ENCODE data around the gene HSPA8. TPM values are rescaled to one million over a fixed set of nuclear protein-coding genes. Genes with fewer than 3 reads are reported as not detected.
A peak's percentile ranks its signal among the peaks of the same experiment; 100 is the strongest.
"Not testable (repeated sequence)": the region's sequence is repeated elsewhere in the genome, so short reads cannot be mapped to it uniquely, and the experiment has no call there.

HSPA8 gene
- 1,000 to 10,000 TPM; 1,728 to 2,522 TPM for total RNA-seq

DNA sequence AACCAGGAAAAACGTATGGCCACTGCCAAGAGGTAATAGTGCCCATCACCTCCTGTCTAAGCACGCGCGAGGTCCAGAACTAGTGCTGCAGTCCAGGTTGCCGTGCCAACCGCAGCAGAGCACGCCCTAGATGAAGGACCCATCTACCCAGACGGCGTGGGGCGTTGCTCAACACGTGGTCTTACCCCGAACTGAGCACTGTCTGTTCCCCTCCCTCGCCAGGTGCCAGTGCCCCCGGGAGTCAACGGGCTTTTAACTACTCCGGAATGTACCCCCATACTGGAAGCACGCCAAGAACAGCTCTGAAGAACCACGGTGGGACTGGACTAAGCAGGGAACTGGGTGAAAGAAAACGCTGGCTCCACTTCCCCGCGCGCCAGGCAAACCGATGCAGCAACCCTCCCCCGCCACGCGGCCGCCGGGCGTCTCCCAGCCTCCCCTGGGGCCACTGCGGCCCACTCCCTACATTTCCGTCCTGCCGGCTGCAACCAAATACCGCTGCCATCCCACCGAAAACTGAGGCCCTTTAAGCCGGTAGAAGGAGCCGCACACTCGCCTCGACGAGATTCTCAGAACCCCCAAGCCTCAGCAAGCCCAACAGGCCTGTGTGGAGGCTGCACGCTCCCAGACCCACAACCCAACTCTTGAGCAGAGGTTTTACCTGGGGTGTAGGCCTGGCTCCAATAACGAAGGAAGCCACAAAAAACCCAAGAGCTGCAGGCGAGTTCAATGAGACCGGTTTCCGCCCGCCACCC, at the start of gene HSPA8:
HSPA8 (minus strand) TSS at position 734 of the 755 bp plus-strand sequence. CDS start 812 bp downstream, outside the sequence.
- CTCF ChIA-PET, result interaction anchor here (0.6 to 1.7 kb wide), 7 partner anchors 8 to 405 kb away, joined by 3 to 6 read pairs (median 3); no protein-coding TSS in a partner anchor
- Mint-ChIP-seq H3K27me3 (no peaks in the 10 kb centered on the region), H3K4me3 (peak within 1 kb of the TSS; percentile 99), H3K27ac (peak within 1 kb of the TSS; percentile 100), H3K36me3 (peaks cover 58% of the 10 kb centered on the region), H3K9me3 (ENCODE audit: low read depth) (no peaks in the 10 kb centered on the region), H3K4me1 (peaks cover 53% of the 10 kb centered on the region)
- ATAC-seq, result peak; percentile 9
- DNase-seq, result peak; percentile 83

- ATAC-seq, result peak; percentile 63
Measured at GRCh38 chr11:123111465-123111864, 49.5 kb upstream of the HSPA8 start.

GRCh38 chr11:123110397-123110796, 48.5 kb upstream of the HSPA8 start:
- DNase-seq (no peak), ATAC-seq (no peak)
- H3K4me1 Mint-ChIP-seq, result no peaks in the 10 kb centered on the region
- no peaks in the 10 kb centered on the region for H3K36me3 Mint-ChIP-seq
- H3K27ac Mint-ChIP-seq, result no peak overlapping the region
- H3K27me3 Mint-ChIP-seq, result peaks cover 11% of the 10 kb centered on the region
- H3K4me3 Mint-ChIP-seq, result no peak overlapping the region
- CTCF ChIA-PET, result interaction anchor here (0.6 to 9.7 kb wide), 20 partner anchors 9 to 191 kb away, joined by 3 to 161 read pairs (median 4); no protein-coding TSS in a partner anchor
- H3K9me3 Mint-ChIP-seq (ENCODE audit: low read depth), result no peaks in the 10 kb centered on the region

More at GRCh38 chr11:123111465-123111864, 49.5 kb upstream of the HSPA8 start:
- Mint-ChIP-seq H3K27ac (no peak overlapping the region), H3K9me3 (ENCODE audit: low read depth) (peaks cover 4% of the 10 kb centered on the region), H3K36me3 (peaks cover 3% of the 10 kb centered on the region), H3K4me1 (no peaks in the 10 kb centered on the region), H3K4me3 (no peak overlapping the region), H3K27me3 (peaks cover 11% of the 10 kb centered on the region)
- no peak for DNase-seq
- CTCF ChIA-PET, result interaction anchor here (0.8 to 9.7 kb wide), 20 partner anchors 9 to 367 kb away, joined by 3 to 161 read pairs (median 4); no protein-coding TSS in a partner anchor

DNA sequence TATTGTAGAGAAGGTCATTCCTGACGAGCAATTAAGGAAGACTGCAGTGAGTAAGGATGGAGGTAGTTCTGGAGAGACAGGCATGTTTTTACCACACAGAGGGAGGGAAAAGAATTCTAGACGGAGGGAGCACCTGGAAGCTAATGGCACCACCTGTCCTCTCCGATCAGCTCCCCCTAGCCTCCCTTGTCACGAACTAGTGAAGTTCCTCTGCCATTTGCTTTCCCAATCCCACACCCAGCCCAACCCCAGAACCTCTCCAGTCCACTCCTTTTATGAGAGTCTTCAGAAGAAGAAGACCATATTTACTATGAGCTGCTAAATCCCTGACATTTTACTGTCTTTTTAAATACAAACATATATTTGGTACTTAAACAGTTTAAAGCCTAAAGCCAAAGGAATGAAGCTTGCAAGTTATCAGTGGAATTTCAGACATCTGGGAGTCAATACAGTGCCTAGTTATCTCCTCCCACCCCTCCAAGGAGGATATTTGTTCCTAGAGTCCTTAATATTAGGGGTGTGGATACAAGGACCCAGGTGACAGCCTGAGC, 46.1 kb upstream of the HSPA8 start:
- Mint-ChIP-seq H3K4me3 (no peak overlapping the region), H3K27ac (no peak overlapping the region), H3K36me3 (no peaks in the 10 kb centered on the region), H3K27me3 (peaks cover 8% of the 10 kb centered on the region), H3K9me3 (ENCODE audit: low read depth) (no peaks in the 10 kb centered on the region), H3K4me1 (peaks cover 4% of the 10 kb centered on the region)
- CTCF ChIA-PET, result interaction anchor here (0.5 to 9.7 kb wide), 6 partner anchors 10 to 1536 kb away, joined by 3 to 161 read pairs (median 11); no protein-coding TSS in a partner anchor
- ATAC-seq (no peak), DNase-seq (no peak)

GRCh38 chr11:123104697-123105096, 42.8 kb upstream of the HSPA8 start:
- Mint-ChIP-seq H3K4me3 (no peak overlapping the region), H3K36me3 (no peaks in the 10 kb centered on the region), H3K27ac (no peak overlapping the region), H3K9me3 (ENCODE audit: low read depth) (no peaks in the 10 kb centered on the region), H3K4me1 (peaks cover 4% of the 10 kb centered on the region), H3K27me3 (peaks cover 8% of the 10 kb centered on the region)
- CTCF ChIA-PET, result interaction anchor here (0.8 to 5.0 kb wide), 3 partner anchors 141 to 157 kb away, joined by 3 to 64 read pairs (median 11); no protein-coding TSS in a partner anchor
- no peak for DNase-seq
- ATAC-seq, result no peak

- CTCF ChIA-PET, result interaction anchor here (0.7 to 5.0 kb wide), 22 partner anchors 9 to 454 kb away, joined by 3 to 64 read pairs (median 4); partner anchors contain the start of gene HSPA8
- Mint-ChIP-seq H3K4me3 (no peak overlapping the region), H3K27me3 (peaks cover 4% of the 10 kb centered on the region), H3K36me3 (no peaks in the 10 kb centered on the region), H3K9me3 (ENCODE audit: low read depth) (no peaks in the 10 kb centered on the region), H3K27ac (no peak overlapping the region), H3K4me1 (peaks cover 4% of the 10 kb centered on the region)
- ATAC-seq (peak; percentile 82), DNase-seq (peak; percentile 46)
Measured at GRCh38 chr11:123103326-123103980, 41.5 kb upstream of the HSPA8 start.

DNA sequence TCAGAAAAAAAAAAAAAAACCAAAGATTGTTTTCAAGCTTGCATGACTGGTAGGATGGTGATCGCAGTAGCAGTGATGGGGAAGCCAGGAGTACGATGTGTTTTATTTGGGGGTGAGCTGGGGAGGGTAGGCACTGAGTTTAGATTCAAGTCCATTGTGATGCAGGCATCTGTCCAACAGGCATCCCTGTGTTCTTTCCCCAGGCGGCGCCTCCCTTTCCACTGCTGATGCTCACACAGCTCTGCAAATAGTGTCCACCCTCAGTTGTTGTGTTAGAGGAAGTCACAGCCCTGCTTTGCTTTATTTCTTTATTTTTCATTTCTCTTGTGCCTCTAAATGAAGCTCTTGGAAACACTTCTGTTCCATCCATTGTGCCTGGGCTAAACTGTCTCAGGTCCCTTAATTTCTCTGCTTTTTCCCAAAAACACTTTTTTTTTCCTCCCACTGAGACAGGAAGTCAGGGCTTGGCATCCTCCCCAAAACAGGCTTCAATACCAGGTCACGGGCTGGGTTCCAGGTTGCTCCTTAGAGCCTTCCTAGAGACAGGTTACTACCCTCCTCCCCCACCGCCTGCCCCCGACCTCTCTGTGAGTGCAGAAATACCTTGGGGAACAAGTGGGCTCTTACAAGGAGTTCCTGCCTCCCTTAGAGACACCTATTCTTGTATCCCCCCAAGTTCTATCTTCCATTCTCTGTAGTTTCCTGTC, 38.6 kb upstream of the HSPA8 start:
- CTCF ChIA-PET, result interaction anchor here (1.0 to 5.0 kb wide), 8 partner anchors 10 to 150 kb away, joined by 3 to 64 read pairs (median 4); no protein-coding TSS in a partner anchor
- H3K27me3 Mint-ChIP-seq, result no peaks in the 10 kb centered on the region
- DNase-seq (no peak), ATAC-seq (no peak)
- no peaks in the 10 kb centered on the region for H3K9me3 Mint-ChIP-seq (ENCODE audit: low read depth)
- no peaks in the 10 kb centered on the region for H3K36me3 Mint-ChIP-seq
- no peak overlapping the region for H3K27ac Mint-ChIP-seq
- no peak overlapping the region for H3K4me3 Mint-ChIP-seq
- peaks cover 4% of the 10 kb centered on the region for H3K4me1 Mint-ChIP-seq

DNA sequence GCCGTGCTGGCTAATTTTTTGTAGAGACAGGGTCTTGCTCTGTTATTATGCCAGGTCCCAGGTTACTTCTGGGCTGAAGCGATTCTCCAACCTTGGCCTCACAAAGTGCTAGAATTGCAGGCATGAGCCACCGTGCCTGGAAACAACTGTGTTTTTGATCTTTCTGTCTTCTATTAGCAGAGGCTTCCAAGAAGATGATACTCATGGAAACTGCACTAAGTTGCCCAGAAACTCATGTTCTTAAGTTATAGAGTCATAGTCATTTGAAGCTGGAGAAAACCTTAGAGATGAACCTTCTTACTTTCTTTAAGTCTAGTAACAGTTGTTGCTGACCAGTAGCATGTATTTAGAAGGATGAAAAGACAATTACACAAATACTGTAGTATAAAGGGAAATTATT, 37.1 kb upstream of the HSPA8 start:
- no peak overlapping the region for H3K27ac Mint-ChIP-seq
- no peaks in the 10 kb centered on the region for H3K36me3 Mint-ChIP-seq
- H3K4me3 Mint-ChIP-seq, result no peak overlapping the region
- DNase-seq (no peak), ATAC-seq (no peak)
- CTCF ChIA-PET, result interaction anchor here (0.7 to 1.5 kb wide), 2 partner anchors 138 to 149 kb away, joined by 3 read pairs; no protein-coding TSS in a partner anchor
- no peaks in the 10 kb centered on the region for H3K27me3 Mint-ChIP-seq
- H3K9me3 Mint-ChIP-seq (ENCODE audit: low read depth), result no peaks in the 10 kb centered on the region
- peaks cover 4% of the 10 kb centered on the region for H3K4me1 Mint-ChIP-seq

DNA sequence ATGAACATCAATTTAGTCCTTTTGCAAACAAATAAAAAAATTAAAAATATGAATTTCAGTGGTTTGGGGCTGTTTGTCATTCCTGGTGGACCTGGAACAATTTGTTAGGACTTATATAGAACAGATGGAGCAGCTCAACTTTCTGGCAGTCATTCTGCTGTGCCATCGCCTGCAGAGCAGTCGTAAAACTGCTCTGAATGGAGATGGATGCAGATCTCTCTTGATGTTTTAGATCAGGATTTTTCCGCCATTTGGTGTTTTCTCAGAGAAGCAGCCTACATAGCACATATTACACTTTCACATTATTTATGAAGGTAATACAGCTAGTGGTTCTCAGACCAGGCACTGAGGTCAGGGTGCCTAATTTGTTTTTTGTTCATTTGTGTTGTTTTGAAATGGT, 31.8 kb upstream of the HSPA8 start:
- peaks cover 2% of the 10 kb centered on the region for H3K4me1 Mint-ChIP-seq
- no peak overlapping the region for H3K4me3 Mint-ChIP-seq

GRCh38 chr11:123091506-123091905, 29.6 kb upstream of the HSPA8 start:
- H3K27me3 Mint-ChIP-seq, result no peaks in the 10 kb centered on the region
- no peak overlapping the region for H3K27ac Mint-ChIP-seq
- no peaks in the 10 kb centered on the region for H3K36me3 Mint-ChIP-seq
- no peak overlapping the region for H3K4me3 Mint-ChIP-seq
- ATAC-seq, result no peak
- peaks cover 18% of the 10 kb centered on the region for H3K4me1 Mint-ChIP-seq
- no peaks in the 10 kb centered on the region for H3K9me3 Mint-ChIP-seq (ENCODE audit: low read depth)
- CTCF ChIA-PET, result interaction anchor here (0.8 to 4.6 kb wide), 5 partner anchors 11 to 170 kb away, joined by 3 to 25 read pairs (median 4); no protein-coding TSS in a partner anchor
- DNase-seq, result no peak

More for the DNA sequence above, 31.8 kb upstream of the HSPA8 start:
- Mint-ChIP-seq H3K27ac (no peak overlapping the region), H3K36me3 (no peaks in the 10 kb centered on the region), H3K9me3 (ENCODE audit: low read depth) (no peaks in the 10 kb centered on the region), H3K27me3 (no peaks in the 10 kb centered on the region)
- ATAC-seq, result no peak
- DNase-seq, result no peak
- CTCF ChIA-PET, result interaction anchor here (1.3 to 2.0 kb wide), 3 partner anchors 9 to 168 kb away, joined by 3 to 6 read pairs (median 4); no protein-coding TSS in a partner anchor

GRCh38 chr11:123090168-123090567, 28.2 kb upstream of the HSPA8 start:
- not testable (repeated sequence) for H3K9me3 Mint-ChIP-seq (ENCODE audit: low read depth); H3K27me3 Mint-ChIP-seq; H3K4me3 Mint-ChIP-seq; H3K27ac Mint-ChIP-seq; H3K36me3 Mint-ChIP-seq; DNase-seq; ATAC-seq
- CTCF ChIA-PET, result interaction anchor here (0.8 to 4.6 kb wide), 6 partner anchors 11 to 35 kb away, joined by 3 to 29 read pairs (median 4); no protein-coding TSS in a partner anchor
- H3K4me1 Mint-ChIP-seq, result peaks cover 25% of the 10 kb centered on the region

DNA sequence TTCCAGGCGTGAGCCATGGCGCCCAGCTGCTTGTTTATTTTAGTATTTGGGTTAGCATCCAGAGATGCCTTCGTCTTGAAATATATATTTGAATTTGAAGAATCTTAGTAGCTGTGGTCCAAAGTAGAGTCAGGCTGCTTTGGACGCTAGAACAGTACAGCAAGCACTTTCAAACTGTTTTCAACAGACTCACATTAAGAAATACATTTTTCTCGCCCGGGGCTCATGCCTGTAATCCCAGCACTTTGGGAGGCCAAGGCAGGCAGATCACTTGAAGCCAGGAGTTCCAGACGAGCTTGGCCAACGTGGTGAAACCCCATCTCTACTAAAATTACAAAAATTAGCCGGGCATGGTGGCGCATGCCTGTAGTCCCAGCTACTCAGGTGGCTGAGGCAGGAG, 27.0 kb upstream of the HSPA8 start:
- H3K4me1 Mint-ChIP-seq, result peaks cover 30% of the 10 kb centered on the region
- CTCF ChIA-PET, result interaction anchor here (1.0 to 4.6 kb wide), 5 partner anchors 8 to 158 kb away, joined by 4 to 29 read pairs (median 6); no protein-coding TSS in a partner anchor
- not testable (repeated sequence) for H3K27me3 Mint-ChIP-seq; H3K36me3 Mint-ChIP-seq; H3K27ac Mint-ChIP-seq; H3K9me3 Mint-ChIP-seq (ENCODE audit: low read depth); H3K4me3 Mint-ChIP-seq; ATAC-seq; DNase-seq

Measured in activated CD8-positive, alpha-beta memory T cell treated with anti-CD3 and anti-CD28 coated beads, Interleukin-2, amount 10 ng/mL, durations not matched to agents 7 days and 5 days (primary cell).